CD4-positive, alpha-beta memory T cell (primary cell): Measurements from ENCODE around the gene ZSCAN10. TPM values are rescaled to one million over a fixed set of nuclear protein-coding genes. Genes with fewer than 3 reads are reported as not detected.

Experiments used
- CTCF ChIA-PET: fragments of 350-600 bp; sonication (Branson Sonifier 250); formaldehyde crosslinking; loops from one replicate; lab custom pipeline; 2021; ENCODE audit warnings: inconsistent platforms; ENCODE audit not compliant: partially characterized antibody; lab: Charles Lee
- POLR2A ChIA-PET: fragments of 350-600 bp; sonication (Branson Sonifier 250); formaldehyde crosslinking; loops from one replicate; lab custom pipeline; 2021; ENCODE audit not compliant: partially characterized antibody; lab: Charles Lee
- DNase-seq, 5 donors: peaks; one replicate each; pipeline versions ENCODE4 v3.0.0 to v3.0.0-alpha.2; 2020 to 2022; ENCODE audit warnings: mixed read lengths in 1 of 5
- H3K27ac ChIP-seq: one replicate; pipeline ENCODE4 v1.7.0; 2013; ENCODE audit warnings: low read depth, low read length
- H3K27me3 ChIP-seq: 2 replicates; pipeline ENCODE4 v1.7.0; 2013; ENCODE audit warnings: mild to moderate bottlenecking, low read length, moderate library complexity; ENCODE audit not compliant: insufficient read depth
- H3K36me3 ChIP-seq: 2 replicates; pipeline ENCODE4 v1.7.0; 2013; ENCODE audit warnings: mild to moderate bottlenecking, low read length, moderate library complexity; ENCODE audit not compliant: insufficient read depth
- H3K4me1 ChIP-seq: 2 replicates; pipeline ENCODE4 v1.7.0; 2013; ENCODE audit warnings: mild to moderate bottlenecking, low read length, moderate library complexity; ENCODE audit not compliant: insufficient read depth
- H3K4me3 ChIP-seq, 2 donors: one replicate each; pipeline ENCODE4 v1.7.0; 2013; ENCODE audit warnings: low read length in 2 of 2, mild to moderate bottlenecking in 1 of 2
- H3K9me3 ChIP-seq, 2 donors: one replicate each; pipeline ENCODE4 v1.7.0; 2013; ENCODE audit warnings: low read length in 2 of 2, control low read depth in 1 of 2; ENCODE audit not compliant: control insufficient read depth in 1 of 2
- H3K27ac Mint-ChIP-seq, 7 donors: one replicate each; pipeline ENCODE4 v1.8.0; 2020 to 2021; ENCODE audit warnings: mixed read lengths in 7 of 7, mild to moderate bottlenecking in 6 of 7, inconsistent platforms in 3 of 7, moderate library complexity in 3 of 7
- H3K27me3 Mint-ChIP-seq, 2 donors: one replicate each; pipeline ENCODE4 v1.8.0; 2020 to 2021; ENCODE audit warnings: mixed read lengths in 2 of 2
- H3K36me3 Mint-ChIP-seq, 2 donors: one replicate each; pipeline ENCODE4 v1.8.0; 2020 to 2021; ENCODE audit warnings: mixed read lengths in 2 of 2, inconsistent platforms in 1 of 2, mild to moderate bottlenecking in 1 of 2
- H3K4me1 Mint-ChIP-seq, 4 donors: one replicate each; pipeline ENCODE4 v1.8.0; 2020 to 2021; ENCODE audit warnings: mixed read lengths in 4 of 4, mild to moderate bottlenecking in 1 of 4
- H3K4me3 Mint-ChIP-seq, 8 donors: one replicate each; pipeline ENCODE4 v1.8.0; 2020 to 2021; ENCODE audit warnings: mixed read lengths in 8 of 8, mild to moderate bottlenecking in 7 of 8, moderate library complexity in 6 of 8, inconsistent platforms in 3 of 8
- H3K9me3 Mint-ChIP-seq, 8 donors: one replicate each; pipeline ENCODE4 v1.8.0; 2020 to 2021; ENCODE audit warnings: mixed read lengths in 8 of 8, mild to moderate bottlenecking in 5 of 8, inconsistent platforms in 3 of 8, moderate library complexity in 1 of 8
- intact Hi-C: fragments of 100-400 bp; cut with micrococcal nuclease; formaldehyde crosslinking; loops from one replicate; pipeline ENCODE4 v1.15.1; 2023
- polyA plus RNA-seq, 2 donors: library from polyadenylated mRNA; unstranded; fragments of 300-500 nt; fragmentation: Illumina TruSeq; gene quantifications; one replicate each; pipeline ENCODE4 v1.2.3, GENCODE V29; 2021
- total RNA-seq, 2 experiments: library from RNA; stranded (reverse); gene quantifications; one replicate each; pipeline ENCODE4 v1.2.3, GENCODE V29; 2021

ZSCAN10 gene
- total and polyA plus RNA-seq, 4 experiments from 2014 or later, result 0.15 TPM; not detected in 3

DNA sequence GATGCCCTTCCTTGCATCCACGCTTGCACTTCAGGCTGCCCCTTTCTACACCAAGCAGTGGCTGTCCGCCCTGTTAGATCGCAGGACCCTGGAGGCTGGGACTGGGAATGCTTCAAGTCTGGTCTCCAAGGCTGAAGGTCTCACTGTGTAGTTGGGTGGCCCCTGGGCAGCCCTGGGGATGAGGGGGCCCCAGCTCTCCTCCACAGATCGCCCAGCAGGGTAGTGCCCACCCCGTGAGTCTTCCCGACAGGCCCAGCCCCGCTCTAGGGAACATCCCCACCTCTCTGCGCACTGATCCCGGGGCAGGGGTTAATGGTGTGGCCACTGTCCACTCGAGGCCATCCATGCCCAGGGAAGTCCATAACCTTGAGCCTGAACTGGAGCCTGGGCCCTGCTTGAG lies 46.1 kb upstream of the ZSCAN10 start:
- peaks cover 7 to 16% of the 10 kb centered on the region in 2 donors for H3K36me3 Mint-ChIP-seq
- CTCF ChIA-PET, result interaction anchor here (0.5 to 1.4 kb wide), 3 partner anchors 12 to 28 kb away, joined by 3 read pairs; no protein-coding TSS in a partner anchor
- H3K4me3 Mint-ChIP-seq, result peak overlapping the region in 1 of 8 donors; percentile 47
- Histone ChIP-seq H3K4me3 (no peak overlapping the region), H3K9me3 (no peaks in the 10 kb centered on the region), H3K36me3 (peaks cover 7% of the 10 kb centered on the region), H3K27ac (no peak overlapping the region), H3K4me1 (peaks cover 11% of the 10 kb centered on the region), H3K27me3 (no peaks in the 10 kb centered on the region)
- H3K4me1 Mint-ChIP-seq, result peaks cover 7 to 13% (median 11%) of the 10 kb centered on the region in 4 donors
- DNase-seq, result no peak
- peaks cover 0 to 1% (median 0%) of the 10 kb centered on the region in 8 donors for H3K9me3 Mint-ChIP-seq
- intact Hi-C loops, result no loop called here
- no peak overlapping the region for H3K27ac Mint-ChIP-seq
- no peaks in the 10 kb centered on the region for H3K27me3 Mint-ChIP-seq
- POLR2A ChIA-PET, result interaction anchor here (1.2 to 3.0 kb wide), 2 partner anchors 10 to 14 kb away, joined by 3 to 10 read pairs; partner anchors contain the start of gene ZNF213

DNA sequence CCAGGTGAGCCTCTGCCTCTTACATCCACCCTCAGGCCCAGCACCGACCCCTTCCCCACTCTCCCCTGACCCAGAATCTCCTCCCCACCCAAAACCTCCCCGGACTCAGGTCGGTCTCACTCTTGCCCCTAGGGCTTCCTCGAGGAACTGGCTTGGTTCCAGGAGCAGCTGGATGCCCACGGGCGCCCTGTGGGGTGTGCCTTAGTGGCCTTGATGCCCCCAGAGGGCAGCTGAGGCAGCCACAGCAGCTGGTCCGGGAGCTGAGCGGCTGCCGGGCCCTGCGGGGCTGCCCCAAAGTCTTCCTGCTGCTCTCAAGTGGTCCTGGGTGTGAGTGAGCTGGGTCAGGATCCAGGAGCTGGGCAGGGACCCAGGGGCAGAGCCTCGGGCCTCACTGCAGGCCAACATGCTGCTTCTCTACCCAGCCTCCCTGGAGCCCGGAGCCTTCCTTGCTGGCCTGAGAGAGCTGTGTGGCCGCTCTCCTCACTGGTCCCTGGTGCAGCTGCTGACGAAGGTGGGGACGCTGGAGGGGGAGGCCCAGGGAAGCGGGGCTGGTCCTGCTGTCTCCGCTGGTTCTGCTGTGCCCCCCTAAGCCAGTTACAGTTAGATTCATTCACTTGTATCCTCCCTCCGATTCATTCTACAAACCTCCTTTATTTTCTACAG lies 45.4 kb upstream of the ZSCAN10 start:
- H3K9me3 Mint-ChIP-seq, result no peaks in the 10 kb centered on the region

DNA sequence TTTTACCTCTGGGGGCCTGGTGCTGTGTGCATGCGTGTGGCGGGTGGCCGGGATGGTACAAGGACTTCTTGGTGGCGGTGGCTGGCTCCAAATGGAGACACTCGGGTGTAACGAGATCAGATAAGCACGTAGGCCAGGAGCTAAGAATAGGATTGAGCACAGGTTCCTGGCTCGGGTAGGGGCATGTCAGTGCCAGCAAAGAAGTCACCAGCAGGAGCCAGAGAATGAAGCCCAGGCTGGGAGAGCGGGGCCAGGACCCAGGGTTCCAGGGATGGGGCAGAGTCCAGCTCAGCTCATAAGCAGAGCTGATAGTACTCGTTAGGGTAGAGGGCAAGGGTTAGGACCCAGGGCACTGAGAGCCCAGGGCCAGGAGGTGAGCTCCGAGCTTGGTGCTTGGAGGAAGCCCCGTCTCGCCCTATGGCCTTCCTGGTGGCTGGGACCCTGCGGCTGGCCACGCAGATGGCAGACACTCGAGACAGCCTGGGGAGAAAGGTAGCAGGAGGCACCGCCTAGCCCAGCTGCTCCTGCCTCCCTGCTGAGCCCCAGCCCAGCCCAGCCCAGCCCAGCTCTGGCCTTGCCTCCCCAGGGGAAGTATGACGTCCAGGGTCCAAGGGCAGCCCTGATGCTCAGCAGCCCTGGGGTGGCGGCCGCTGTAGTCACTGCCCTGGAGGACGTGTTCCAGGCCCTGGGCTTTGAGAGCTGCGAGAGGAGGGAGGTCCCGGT lies 44.7 kb upstream of the ZSCAN10 start:
- H3K27ac ChIP-seq, result no peak overlapping the region
- H3K9me3 ChIP-seq, result no peaks in the 10 kb centered on the region
- no peaks in the 10 kb centered on the region for H3K27me3 ChIP-seq
- H3K36me3 ChIP-seq, result peaks cover 12% of the 10 kb centered on the region
- Mint-ChIP-seq H3K9me3 (no peaks in the 10 kb centered on the region), H3K27ac (no peak overlapping the region), H3K36me3 (peaks cover 11 to 20% of the 10 kb centered on the region in 2 donors), H3K27me3 (no peaks in the 10 kb centered on the region), H3K4me3 (no peak overlapping the region), H3K4me1 (peaks cover under 1 to 7% (median 4%) of the 10 kb centered on the region in 4 donors)
- no peak for DNase-seq
- ChIA-PET POLR2A (interaction anchor here (1.5 to 3.0 kb wide), 4 partner anchors 9 to 28 kb away, joined by 3 to 10 read pairs (median 6); partner anchors contain the start of gene ZNF213), CTCF (interaction anchor here (0.6 kb wide), 1 partner anchor 70 kb away, joined by 3 read pairs; no protein-coding TSS in a partner anchor)
- H3K4me1 ChIP-seq, result no peaks in the 10 kb centered on the region
- intact Hi-C loops, result no loop called here
- no peak overlapping the region for H3K4me3 ChIP-seq

More for the DNA sequence above, 45.4 kb upstream of the ZSCAN10 start:
- Histone ChIP-seq H3K9me3 (no peaks in the 10 kb centered on the region), H3K27me3 (no peaks in the 10 kb centered on the region), H3K27ac (no peak overlapping the region), H3K36me3 (peaks cover 7% of the 10 kb centered on the region), H3K4me1 (peaks cover 4% of the 10 kb centered on the region), H3K4me3 (no peak overlapping the region)
- H3K4me1 Mint-ChIP-seq, result peaks cover 6 to 13% (median 7%) of the 10 kb centered on the region in 4 donors
- ChIA-PET CTCF (interaction anchor here (1.4 kb wide), 1 partner anchor 15 kb away, joined by 3 read pairs; no protein-coding TSS in a partner anchor), POLR2A (interaction anchor here (1.5 to 3.0 kb wide), 3 partner anchors 10 to 27 kb away, joined by 5 to 10 read pairs (median 7); partner anchors contain the start of gene ZNF213)
- no peak for DNase-seq
- peaks cover 7 to 15% of the 10 kb centered on the region in 2 donors for H3K36me3 Mint-ChIP-seq
- H3K4me3 Mint-ChIP-seq, result no peak overlapping the region
- no peak overlapping the region for H3K27ac Mint-ChIP-seq
- intact Hi-C loops, result no loop called here
- no peaks in the 10 kb centered on the region for H3K27me3 Mint-ChIP-seq

DNA sequence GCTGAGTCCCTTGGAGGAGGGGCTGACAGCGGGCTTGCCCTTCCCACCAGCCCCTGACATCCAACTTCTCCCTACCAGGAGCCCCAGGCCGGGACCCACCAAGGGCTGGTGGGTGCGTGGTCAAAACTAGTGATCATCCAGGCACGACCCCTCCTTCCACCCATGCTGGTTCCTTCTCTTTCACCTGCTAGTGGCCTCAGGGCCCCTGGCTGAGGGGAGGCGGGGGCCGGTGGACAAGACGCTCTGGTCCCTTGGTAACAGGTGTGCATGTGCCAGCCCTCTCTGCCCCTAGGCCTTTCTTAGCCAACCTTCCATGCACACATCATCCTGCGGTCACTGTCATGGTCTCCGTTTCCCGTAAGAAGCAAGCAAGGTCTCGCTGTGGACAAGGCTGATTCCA lies 44.1 kb upstream of the ZSCAN10 start:
- H3K4me1 ChIP-seq, result no peaks in the 10 kb centered on the region
- H3K4me3 ChIP-seq, result no peak overlapping the region
- H3K27me3 ChIP-seq, result no peaks in the 10 kb centered on the region
- Mint-ChIP-seq H3K27ac (no peak overlapping the region), H3K9me3 (no peaks in the 10 kb centered on the region), H3K36me3 (peaks cover 11 to 23% of the 10 kb centered on the region in 2 donors), H3K27me3 (no peaks in the 10 kb centered on the region), H3K4me3 (no peak overlapping the region), H3K4me1 (peaks cover 0 to 5% (median 4%) of the 10 kb centered on the region in 4 donors)
- no peak overlapping the region for H3K27ac ChIP-seq
- no peaks in the 10 kb centered on the region for H3K9me3 ChIP-seq
- ChIA-PET POLR2A (interaction anchor here (1.1 to 3.0 kb wide), 4 partner anchors 9 to 78 kb away, joined by 3 to 10 read pairs (median 4); partner anchors contain the start of genes IL32 and ZNF213), CTCF (no interaction called here)
- H3K36me3 ChIP-seq, result peaks cover 12% of the 10 kb centered on the region
- intact Hi-C loops, result no loop called here
- no peak for DNase-seq

DNA sequence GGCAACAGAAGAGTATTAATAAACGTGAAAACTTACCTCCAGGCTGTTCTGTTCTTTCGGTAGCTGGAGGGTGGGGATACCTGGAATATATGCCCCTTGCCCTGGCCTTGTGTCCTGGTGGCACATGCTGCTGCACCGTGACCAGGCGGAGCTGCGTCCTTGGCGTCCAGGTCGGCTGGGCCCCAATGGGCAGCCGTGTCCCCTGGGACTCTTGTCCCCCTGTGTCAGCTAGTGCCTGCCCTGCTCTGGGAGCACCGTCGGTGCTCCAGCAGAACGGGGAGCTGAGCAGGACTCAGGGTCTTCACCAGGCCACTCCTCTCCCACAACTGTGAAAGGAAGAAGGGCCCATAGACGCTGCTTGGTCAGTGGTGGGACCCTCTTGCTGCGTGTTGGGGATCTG lies 43.7 kb upstream of the ZSCAN10 start:
- Mint-ChIP-seq H3K36me3 (peaks cover 11 to 27% of the 10 kb centered on the region in 2 donors), H3K9me3 (no peaks in the 10 kb centered on the region), H3K4me1 (peaks cover 0 to 5% (median 4%) of the 10 kb centered on the region in 4 donors), H3K27ac (no peak overlapping the region), H3K27me3 (no peaks in the 10 kb centered on the region), H3K4me3 (no peak overlapping the region)
- H3K27me3 ChIP-seq, result no peaks in the 10 kb centered on the region
- no peak overlapping the region for H3K4me3 ChIP-seq
- intact Hi-C loops, result no loop called here
- ChIA-PET CTCF (no interaction called here), POLR2A (interaction anchor here (1.1 to 3.0 kb wide), 4 partner anchors 8 to 77 kb away, joined by 3 to 10 read pairs (median 4); partner anchors contain the start of genes IL32 and ZNF213)
- no peak for DNase-seq
- no peaks in the 10 kb centered on the region for H3K4me1 ChIP-seq
- H3K9me3 ChIP-seq, result no peaks in the 10 kb centered on the region
- H3K36me3 ChIP-seq, result peaks cover 15% of the 10 kb centered on the region
- no peak overlapping the region for H3K27ac ChIP-seq

DNA sequence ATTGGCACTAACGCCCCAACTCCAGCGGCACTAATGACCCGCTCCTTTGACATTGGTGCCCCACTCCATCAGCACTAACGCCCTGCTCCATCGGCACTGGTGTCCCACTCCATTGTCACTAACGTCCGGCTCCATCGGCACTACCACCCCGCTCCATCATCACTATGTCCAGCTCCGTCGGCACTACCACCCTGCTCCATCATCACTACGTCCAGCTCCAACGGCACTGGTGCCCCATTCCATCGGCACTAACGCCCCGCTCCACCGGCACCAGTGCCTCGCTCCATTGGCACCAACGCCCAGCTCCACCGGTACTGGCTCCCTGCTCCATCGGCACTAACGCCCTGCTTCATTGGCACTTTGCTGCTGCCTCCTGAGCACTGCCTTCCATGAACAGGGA lies 43.2 kb upstream of the ZSCAN10 start:
- ChIA-PET CTCF (no interaction called here), POLR2A (interaction anchor here (1.1 to 3.0 kb wide), 3 partner anchors 8 to 77 kb away, joined by 3 to 10 read pairs (median 5); partner anchors contain the start of genes IL32 and ZNF213)
- no peaks in the 10 kb centered on the region for H3K4me1 ChIP-seq
- H3K4me3 ChIP-seq, result no peak overlapping the region
- peak overlapping the region in 2 of 7 donors; percentile 22 to 84 for H3K27ac Mint-ChIP-seq
- H3K4me1 Mint-ChIP-seq, result peaks cover 0 to 7% (median 4%) of the 10 kb centered on the region in 4 donors
- H3K27me3 Mint-ChIP-seq, result no peaks in the 10 kb centered on the region
- no peaks in the 10 kb centered on the region for H3K27me3 ChIP-seq
- intact Hi-C loops, result no loop called here
- peaks cover 15% of the 10 kb centered on the region for H3K36me3 ChIP-seq
- H3K9me3 ChIP-seq, result no peaks in the 10 kb centered on the region
- H3K27ac ChIP-seq, result no peak overlapping the region
- H3K36me3 Mint-ChIP-seq, result peaks cover 11 to 29% of the 10 kb centered on the region in 2 donors
- H3K4me3 Mint-ChIP-seq, result peak overlapping the region in 2 of 8 donors; percentile 22 to 48
- DNase-seq, result no peak
- H3K9me3 Mint-ChIP-seq, result no peaks in the 10 kb centered on the region
